Neutrophil (primary cell): ENCODE results near the gene LRFN5.

Experiments
- H3K27ac ChIP-seq: fragments of 200-600 bp; sonication (generic); 2 replicates; pipeline ENCODE4 v1.5.1; 2016; ENCODE audit warnings: mild to moderate bottlenecking, moderate library complexity
- H3K27me3 ChIP-seq: fragments of 200-600 bp; sonication (generic); 2 replicates; pipeline ENCODE4 v1.6.0; 2016; ENCODE audit warnings: mild to moderate bottlenecking
- H3K36me3 ChIP-seq: fragments of 200-600 bp; sonication (generic); 2 replicates; pipeline ENCODE4 v1.5.1; 2017
- H3K4me1 ChIP-seq, 2 experiments: fragments of 200-600 bp in 1 of 2; sonication (generic) in 1 of 2; 1 replicate in 1 of 2; 2 replicates in 1 of 2; pipeline versions ENCODE4 v1.5.1 to v1.6.1; 2013 to 2016; ENCODE audit warnings: low read depth in 1 of 2, low read length in 1 of 2, mild to moderate bottlenecking in 1 of 2, moderate library complexity in 1 of 2; ENCODE audit not compliant: control insufficient read depth in 1 of 2, insufficient read depth in 1 of 2
- H3K4me3 ChIP-seq, 2 experiments: fragments of 200-600 bp in 1 of 2; sonication (generic) in 1 of 2; 1 replicate in 1 of 2; 2 replicates in 1 of 2; pipeline ENCODE4 v1.5.1; 2013 to 2016; ENCODE audit warnings: low read depth in 1 of 2, low read length in 1 of 2, mild to moderate bottlenecking in 1 of 2, moderate library complexity in 1 of 2
- H3K9me3 ChIP-seq: fragments of 200-600 bp; sonication (generic); 2 replicates; pipeline ENCODE4 v1.5.1; 2016
- TF ChIP-seq, protein P1 (sequence below): fragments of 200-600 bp; sonication (generic); IDR thresholded peaks from 2 replicates; pipeline ENCODE4 v1.5.1; 2016; ENCODE audit warnings: antibody characterized with exemption

The LRFN5 gene

DNA sequence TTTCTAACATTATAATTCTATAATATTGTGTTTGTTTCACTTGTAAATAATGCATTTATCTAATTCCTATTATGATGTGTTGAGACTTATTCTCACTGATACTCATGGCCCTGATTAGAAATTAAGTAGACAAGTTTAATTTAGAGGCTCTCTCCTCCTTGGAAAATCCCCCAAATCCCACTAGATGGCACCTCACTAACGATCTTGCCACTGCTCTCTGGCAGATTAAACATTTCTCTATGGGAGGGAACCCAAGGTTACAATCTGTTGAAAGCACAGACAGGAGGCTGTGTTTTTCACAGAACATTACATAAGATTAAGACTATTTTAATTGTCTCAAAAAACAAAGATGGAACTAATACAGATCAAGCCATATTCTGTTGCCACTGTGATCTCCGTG lies 318.7 kb downstream of the LRFN5 start:
- TF ChIP-seq, protein P1, sequence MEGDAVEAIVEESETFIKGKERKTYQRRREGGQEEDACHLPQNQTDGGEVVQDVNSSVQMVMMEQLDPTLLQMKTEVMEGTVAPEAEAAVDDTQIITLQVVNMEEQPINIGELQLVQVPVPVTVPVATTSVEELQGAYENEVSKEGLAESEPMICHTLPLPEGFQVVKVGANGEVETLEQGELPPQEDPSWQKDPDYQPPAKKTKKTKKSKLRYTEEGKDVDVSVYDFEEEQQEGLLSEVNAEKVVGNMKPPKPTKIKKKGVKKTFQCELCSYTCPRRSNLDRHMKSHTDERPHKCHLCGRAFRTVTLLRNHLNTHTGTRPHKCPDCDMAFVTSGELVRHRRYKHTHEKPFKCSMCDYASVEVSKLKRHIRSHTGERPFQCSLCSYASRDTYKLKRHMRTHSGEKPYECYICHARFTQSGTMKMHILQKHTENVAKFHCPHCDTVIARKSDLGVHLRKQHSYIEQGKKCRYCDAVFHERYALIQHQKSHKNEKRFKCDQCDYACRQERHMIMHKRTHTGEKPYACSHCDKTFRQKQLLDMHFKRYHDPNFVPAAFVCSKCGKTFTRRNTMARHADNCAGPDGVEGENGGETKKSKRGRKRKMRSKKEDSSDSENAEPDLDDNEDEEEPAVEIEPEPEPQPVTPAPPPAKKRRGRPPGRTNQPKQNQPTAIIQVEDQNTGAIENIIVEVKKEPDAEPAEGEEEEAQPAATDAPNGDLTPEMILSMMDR: no peak
- no peak overlapping the region for H3K27ac ChIP-seq
- no peak overlapping the region for H3K4me3 ChIP-seq
- no peaks in the 10 kb centered on the region for H3K9me3 ChIP-seq
- no peaks in the 10 kb centered on the region for H3K36me3 ChIP-seq
- no peaks in the 10 kb centered on the region for H3K27me3 ChIP-seq
- H3K4me1 ChIP-seq: no peaks in the 10 kb centered on the region

DNA sequence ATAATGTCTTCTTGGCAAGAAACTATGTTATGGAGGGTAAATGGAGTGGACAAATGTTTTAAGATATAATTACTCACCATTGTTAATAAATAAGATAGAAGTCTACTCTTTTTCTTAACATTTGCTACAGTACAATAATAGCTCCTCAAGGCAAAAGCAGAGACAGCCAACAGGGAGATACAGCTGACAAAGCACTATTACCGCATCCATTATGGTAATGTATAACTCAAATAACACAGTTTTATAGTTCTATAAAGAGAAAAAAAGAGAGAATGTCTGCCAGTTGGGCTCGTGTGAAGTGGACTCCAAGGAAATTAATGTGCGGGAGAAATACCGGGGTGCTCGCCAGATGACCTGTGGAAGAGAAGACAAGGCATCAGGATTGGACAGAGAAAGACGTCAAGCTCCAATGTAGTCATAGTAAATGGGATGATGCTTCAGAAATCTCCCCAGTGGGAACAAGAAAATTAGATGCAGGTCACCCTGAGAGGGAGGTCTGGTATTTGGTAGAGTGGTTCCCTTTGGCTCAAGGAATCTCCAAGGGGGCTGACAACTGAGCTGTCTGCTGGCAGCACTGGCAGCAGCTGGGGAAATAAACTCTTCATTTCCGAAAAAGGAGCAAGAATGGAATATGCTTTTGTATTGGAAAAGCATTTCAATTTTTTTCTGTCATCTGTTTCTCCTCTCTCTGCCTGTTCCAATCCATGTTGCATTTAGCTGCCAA lies 343.9 kb downstream of the LRFN5 start:
- no peak overlapping the region for H3K27ac ChIP-seq
- TF ChIP-seq, protein P1: no peak

More for the DNA sequence above, 343.9 kb downstream of the LRFN5 start:
- no peaks in the 10 kb centered on the region for H3K9me3 ChIP-seq
- H3K4me1 ChIP-seq: no peaks in the 10 kb centered on the region
- no peaks in the 10 kb centered on the region for H3K36me3 ChIP-seq
- no peaks in the 10 kb centered on the region for H3K27me3 ChIP-seq
- no peak overlapping the region for H3K4me3 ChIP-seq
